Naive thymus-derived CD4-positive, alpha-beta T cell (primary cell): ENCODE data around the gene H19. TPM values are rescaled to one million over a fixed set of nuclear protein-coding genes. Genes with fewer than 3 reads are reported as not detected.

Experiments
- ATAC-seq: fragments of 150-1000 bp; cut with Tn5 transposase; 2 replicates; pipeline ENCODE4 v1.10.0; 2021; ENCODE audit warnings: mild to moderate bottlenecking, moderate library complexity
- CTCF ChIA-PET: fragments of 350-600 bp; sonication (Branson Sonifier 250); formaldehyde crosslinking; loops from one replicate; lab custom pipeline; 2021; ENCODE audit warnings: antibody characterized with exemption; lab: Charles Lee
- POLR2A ChIA-PET: fragments of 350-600 bp; sonication (Branson Sonifier 250); formaldehyde crosslinking; loops from one replicate; lab custom pipeline; 2021; ENCODE audit warnings: antibody characterized with exemption, inconsistent platforms; lab: Charles Lee
- DNase-seq, 9 donors: peaks; one replicate each; pipeline versions ENCODE4 v3.0.0 to v3.0.0-alpha.2; 2020 to 2022; ENCODE audit warnings: mixed read lengths in 1 of 9
- H3K27ac ChIP-seq: one replicate; pipeline ENCODE4 v1.7.0; 2013; ENCODE audit warnings: mild to moderate bottlenecking, low read depth, low read length, moderate library complexity
- H3K27me3 ChIP-seq, 2 donors: one replicate each; pipeline ENCODE4 v1.7.0; 2013; ENCODE audit warnings: low read length in 2 of 2, mild to moderate bottlenecking in 2 of 2, moderate library complexity in 2 of 2; ENCODE audit not compliant: control insufficient read depth in 2 of 2, insufficient read depth in 2 of 2
- H3K36me3 ChIP-seq, 3 experiments: 1 replicate in 2 of 3; 2 replicates in 1 of 3; pipeline ENCODE4 v1.7.0; 2013; ENCODE audit warnings: low read length in 3 of 3, mild to moderate bottlenecking in 3 of 3, moderate library complexity in 1 of 3; ENCODE audit not compliant: insufficient read depth in 3 of 3, control insufficient read depth in 2 of 3
- H3K4me1 ChIP-seq, 2 donors: one replicate each; pipeline ENCODE4 v1.7.0; 2013; ENCODE audit warnings: low read length in 2 of 2, mild to moderate bottlenecking in 2 of 2, moderate library complexity in 1 of 2; ENCODE audit not compliant: control insufficient read depth in 2 of 2, insufficient read depth in 2 of 2
- H3K4me3 ChIP-seq: 2 replicates; pipeline ENCODE4 v1.7.0; 2013; ENCODE audit warnings: mild to moderate bottlenecking, low read length
- H3K9me3 ChIP-seq, 3 experiments: 1 replicate in 2 of 3; 2 replicates in 1 of 3; pipeline ENCODE4 v1.7.0; 2013; ENCODE audit warnings: low read length in 3 of 3; ENCODE audit not compliant: control insufficient read depth in 2 of 3
- H3K27ac Mint-ChIP-seq, 9 donors: one replicate each; pipeline ENCODE4 v1.8.0; 2020 to 2022; ENCODE audit warnings: mixed read lengths in 9 of 9, mild to moderate bottlenecking in 8 of 9, moderate library complexity in 5 of 9, inconsistent platforms in 2 of 9
- H3K27me3 Mint-ChIP-seq, 5 donors: one replicate each; pipeline ENCODE4 v1.8.0; 2021 to 2022; ENCODE audit warnings: mixed read lengths in 5 of 5, mild to moderate bottlenecking in 1 of 5
- H3K36me3 Mint-ChIP-seq, 5 donors: one replicate each; pipeline ENCODE4 v1.8.0; 2020 to 2022; ENCODE audit warnings: mixed read lengths in 5 of 5, mild to moderate bottlenecking in 3 of 5, inconsistent platforms in 1 of 5
- H3K4me1 Mint-ChIP-seq, 7 donors: one replicate each; pipeline ENCODE4 v1.8.0; 2020 to 2022; ENCODE audit warnings: mixed read lengths in 7 of 7, mild to moderate bottlenecking in 3 of 7, inconsistent platforms in 1 of 7
- H3K4me3 Mint-ChIP-seq, 10 donors: one replicate each; pipeline ENCODE4 v1.8.0; 2020 to 2022; ENCODE audit warnings: mild to moderate bottlenecking in 10 of 10, mixed read lengths in 10 of 10, moderate library complexity in 6 of 10, inconsistent platforms in 2 of 10
- H3K9me3 Mint-ChIP-seq, 11 donors: one replicate each; pipeline ENCODE4 v1.8.0; 2020 to 2022; ENCODE audit warnings: mixed read lengths in 11 of 11, mild to moderate bottlenecking in 4 of 11, inconsistent platforms in 1 of 11, moderate library complexity in 1 of 11
- intact Hi-C, 2 donors: fragments of 100-400 bp; cut with micrococcal nuclease; formaldehyde crosslinking; loops; one replicate each; pipeline ENCODE4 v1.15.1; 2023
- polyA plus RNA-seq, 2 donors: library from polyadenylated mRNA; unstranded; fragments of 300-500 nt; fragmentation: Illumina TruSeq; gene quantifications; one replicate each; pipeline ENCODE4 v1.2.3, GENCODE V29; 2021
- total RNA-seq, 6 experiments: library from RNA in 5 of 6; stranded (reverse) in 5 of 6; gene quantifications; 1 replicate in 5 of 6; 2 replicates in 1 of 6; pipeline ENCODE4 v1.2.3 and lab custom pipeline; 2021 to 2026

The H19 gene
- total RNA-seq, result under 1 TPM in 2 of 5 experiments, not detected in 3; 0.29 to 0.44 TPM
- polyA plus RNA-seq, result not detected
- total RNA-seq (lab: John Stamatoyannopoulos, UW), result not detected

GRCh38 chr11:1997755-1998154 is at the start of gene H19:
H19 (minus strand) TSS chr11:1997842.
- H3K27ac ChIP-seq, result no peak within 1 kb of the TSS
- no peak for ATAC-seq
- H3K9me3 ChIP-seq, result no peaks in the 10 kb centered on the region
- no peak for DNase-seq
- no peaks in the 10 kb centered on the region for H3K9me3 Mint-ChIP-seq
- no peak within 1 kb of the TSS for H3K4me3 ChIP-seq
- H3K27me3 Mint-ChIP-seq, result no peaks in the 10 kb centered on the region
- no peak within 1 kb of the TSS for H3K4me3 Mint-ChIP-seq
- POLR2A ChIA-PET, result no interaction called here
- CTCF ChIA-PET, result interaction anchor here (1.3 kb wide), 1 partner anchor 304 kb away, joined by 4 read pairs; no protein-coding TSS in a partner anchor
- H3K36me3 Mint-ChIP-seq, result no peaks in the 10 kb centered on the region
- no peaks in the 10 kb centered on the region for H3K4me1 ChIP-seq
- intact Hi-C loops, result no loop called here
- no peaks in the 10 kb centered on the region for H3K27me3 ChIP-seq
- H3K4me1 Mint-ChIP-seq, result no peaks in the 10 kb centered on the region
- no peaks in the 10 kb centered on the region for H3K36me3 ChIP-seq
- no peak within 1 kb of the TSS for H3K27ac Mint-ChIP-seq

DNA sequence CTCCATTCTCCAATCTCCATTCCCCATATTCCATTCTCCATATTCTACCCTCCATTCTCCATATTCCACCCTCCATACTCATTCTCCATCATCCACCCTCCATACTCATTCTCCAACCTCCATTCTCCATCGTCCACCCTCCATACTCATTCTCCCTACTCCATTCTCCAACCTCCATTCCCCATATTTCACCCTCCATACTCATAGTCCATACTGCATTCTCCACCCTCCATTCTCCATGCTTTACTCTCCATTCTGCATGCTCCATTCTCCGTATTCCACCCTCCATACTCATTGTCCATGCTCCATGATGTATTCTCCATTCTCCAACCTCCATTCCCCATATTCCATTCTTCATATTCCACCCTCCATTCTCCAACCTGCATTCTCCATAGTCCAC is 44.3 kb upstream of the H19 start:
- Histone ChIP-seq H3K4me3 (no peak overlapping the region), H3K27me3 (no peaks in the 10 kb centered on the region), H3K9me3 (no peaks in the 10 kb centered on the region), H3K4me1 (no peaks in the 10 kb centered on the region), H3K27ac (no peak overlapping the region), H3K36me3 (no peaks in the 10 kb centered on the region)
- ATAC-seq (no peak), DNase-seq (no peak)
- intact Hi-C loops, result no loop called here
- Mint-ChIP-seq H3K4me1 (no peaks in the 10 kb centered on the region), H3K27me3 (no peaks in the 10 kb centered on the region), H3K9me3 (no peaks in the 10 kb centered on the region), H3K4me3 (no peak overlapping the region), H3K36me3 (no peaks in the 10 kb centered on the region), H3K27ac (no peak overlapping the region)
- POLR2A ChIA-PET, result no interaction called here
- CTCF ChIA-PET, result no interaction called here

DNA sequence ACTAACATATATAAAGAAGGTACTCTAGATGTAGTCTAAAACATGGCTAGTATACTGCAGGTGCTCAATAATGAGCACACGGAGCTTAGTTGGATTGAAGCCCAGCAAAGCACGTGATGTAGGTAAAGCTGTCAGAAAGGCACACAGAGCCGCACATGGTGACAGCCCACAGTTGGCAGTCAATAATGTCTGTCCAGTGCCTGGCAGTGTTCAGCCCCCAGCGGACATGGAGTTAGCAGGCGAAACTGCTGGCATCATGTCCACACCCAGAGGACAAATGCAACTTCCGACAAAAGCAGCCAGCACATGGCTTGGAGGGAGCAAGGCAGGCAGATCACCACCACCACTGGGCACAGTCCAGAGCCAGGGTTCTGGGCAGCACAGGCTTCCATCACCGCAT is 43.5 kb upstream of the H19 start:
- Mint-ChIP-seq H3K9me3 (no peaks in the 10 kb centered on the region), H3K36me3 (no peaks in the 10 kb centered on the region), H3K27ac (no peak overlapping the region), H3K27me3 (no peaks in the 10 kb centered on the region), H3K4me3 (no peak overlapping the region), H3K4me1 (no peaks in the 10 kb centered on the region)
- H3K9me3 ChIP-seq, result no peaks in the 10 kb centered on the region
- no peak overlapping the region for H3K4me3 ChIP-seq
- ChIA-PET CTCF (interaction anchor here (8.8 kb wide), 1 partner anchor 110 kb away, joined by 153 read pairs; no protein-coding TSS in a partner anchor), POLR2A (no interaction called here)
- intact Hi-C loops, result no loop called here
- ATAC-seq, result no peak
- no peak for DNase-seq
- H3K27me3 ChIP-seq, result no peaks in the 10 kb centered on the region
- no peaks in the 10 kb centered on the region for H3K4me1 ChIP-seq
- no peak overlapping the region for H3K27ac ChIP-seq
- no peaks in the 10 kb centered on the region for H3K36me3 ChIP-seq

GRCh38 chr11:2039198-2039759 is 41.6 kb upstream of the H19 start:
- H3K4me3 ChIP-seq, result no peak overlapping the region
- no peaks in the 10 kb centered on the region for H3K36me3 ChIP-seq
- ChIA-PET CTCF (interaction anchor here (8.8 kb wide), 1 partner anchor 112 kb away, joined by 153 read pairs; no protein-coding TSS in a partner anchor), POLR2A (no interaction called here)
- no peaks in the 10 kb centered on the region for H3K4me1 Mint-ChIP-seq
- no peaks in the 10 kb centered on the region for H3K27me3 Mint-ChIP-seq
- H3K27ac Mint-ChIP-seq, result no peak overlapping the region
- no peaks in the 10 kb centered on the region for H3K27me3 ChIP-seq
- no peaks in the 10 kb centered on the region for H3K36me3 Mint-ChIP-seq
- no peaks in the 10 kb centered on the region for H3K9me3 ChIP-seq
- intact Hi-C loops, result no loop called here
- no peak for DNase-seq
- H3K4me1 ChIP-seq, result no peaks in the 10 kb centered on the region
- H3K27ac ChIP-seq, result no peak overlapping the region
- no peaks in the 10 kb centered on the region for H3K9me3 Mint-ChIP-seq
- ATAC-seq, result no peak
- H3K4me3 Mint-ChIP-seq, result no peak overlapping the region

GRCh38 chr11:2036863-2037486 is 39.3 kb upstream of the H19 start:
- DNase-seq (no peak), ATAC-seq (peak; percentile 69)
- no peaks in the 10 kb centered on the region for H3K4me1 Mint-ChIP-seq
- CTCF ChIA-PET, result interaction anchor here (0.6 to 8.8 kb wide), 9 partner anchors 8 to 191 kb away, joined by 3 to 153 read pairs (median 4); no protein-coding TSS in a partner anchor
- no peak overlapping the region for H3K4me3 ChIP-seq
- H3K36me3 ChIP-seq, result no peaks in the 10 kb centered on the region
- no peaks in the 10 kb centered on the region for H3K9me3 Mint-ChIP-seq
- intact Hi-C loops, result no loop called here
- POLR2A ChIA-PET, result no interaction called here
- no peaks in the 10 kb centered on the region for H3K36me3 Mint-ChIP-seq
- H3K27ac Mint-ChIP-seq, result no peak overlapping the region
- H3K4me1 ChIP-seq, result no peaks in the 10 kb centered on the region
- H3K4me3 Mint-ChIP-seq, result no peak overlapping the region
- no peaks in the 10 kb centered on the region for H3K9me3 ChIP-seq
- H3K27ac ChIP-seq, result no peak overlapping the region
- no peaks in the 10 kb centered on the region for H3K27me3 ChIP-seq
- H3K27me3 Mint-ChIP-seq, result no peaks in the 10 kb centered on the region

DNA sequence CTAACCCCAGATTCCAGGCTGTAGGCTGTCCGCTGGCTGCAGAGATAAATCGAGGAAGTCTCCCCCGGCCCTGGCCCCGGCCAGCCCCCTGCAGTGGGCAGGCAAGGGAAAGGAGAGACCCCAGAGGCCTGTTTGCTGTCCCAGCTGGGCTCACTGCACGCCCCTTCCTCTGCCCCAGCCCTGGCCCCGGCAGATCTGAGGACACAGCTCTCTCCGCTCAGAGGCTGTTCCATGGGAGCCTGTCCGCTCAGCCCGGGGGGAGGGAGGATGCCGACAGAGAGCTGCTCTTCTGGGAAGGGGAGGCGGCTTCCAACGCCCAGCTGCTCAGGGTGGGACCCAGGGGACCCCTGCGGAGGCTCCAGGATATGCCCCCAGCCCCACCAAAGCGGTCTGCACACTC is 37.7 kb upstream of the H19 start:
- POLR2A ChIA-PET, result no interaction called here
- Mint-ChIP-seq H3K4me3 (no peak overlapping the region), H3K4me1 (no peaks in the 10 kb centered on the region), H3K27me3 (no peaks in the 10 kb centered on the region), H3K9me3 (no peaks in the 10 kb centered on the region), H3K36me3 (no peaks in the 10 kb centered on the region), H3K27ac (no peak overlapping the region)
- CTCF ChIA-PET, result interaction anchor here (1.6 to 8.8 kb wide), 2 partner anchors 116 to 341 kb away, joined by 4 to 153 read pairs; no protein-coding TSS in a partner anchor
- Histone ChIP-seq H3K27ac (no peak overlapping the region), H3K36me3 (no peaks in the 10 kb centered on the region), H3K27me3 (no peaks in the 10 kb centered on the region), H3K4me1 (no peaks in the 10 kb centered on the region), H3K4me3 (no peak overlapping the region), H3K9me3 (no peaks in the 10 kb centered on the region)
- intact Hi-C loops, result no loop called here
- ATAC-seq (no peak), DNase-seq (no peak)

DNA sequence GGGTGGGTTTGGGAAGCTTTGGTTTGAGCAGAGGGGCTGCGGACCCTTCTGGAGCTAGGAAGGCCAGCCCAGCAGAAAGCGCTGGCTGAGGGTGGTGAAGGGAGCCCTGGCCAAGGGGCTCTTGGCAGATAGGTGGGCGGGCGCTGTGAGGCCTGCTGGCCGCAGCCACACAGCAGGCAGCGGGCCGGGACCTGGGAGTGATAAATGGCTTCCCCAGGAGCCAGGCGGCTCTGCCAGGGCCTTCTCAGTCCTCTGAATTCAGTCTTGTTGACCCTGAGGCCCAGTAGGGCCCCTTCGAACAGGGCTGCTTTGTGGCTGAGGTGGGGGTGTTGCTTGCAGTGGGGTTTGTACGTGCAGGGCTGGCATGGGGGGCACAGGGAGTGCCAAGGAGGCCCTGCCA is 33.4 kb upstream of the H19 start:
- H3K36me3 Mint-ChIP-seq, result no peaks in the 10 kb centered on the region
- Histone ChIP-seq H3K9me3 (no peaks in the 10 kb centered on the region), H3K27me3 (no peaks in the 10 kb centered on the region), H3K4me3 (no peak overlapping the region), H3K36me3 (no peaks in the 10 kb centered on the region), H3K4me1 (no peaks in the 10 kb centered on the region), H3K27ac (no peak overlapping the region)
- H3K4me3 Mint-ChIP-seq, result no peak overlapping the region
- ChIA-PET POLR2A (no interaction called here), CTCF (interaction anchor here (0.6 to 4.2 kb wide), 2 partner anchors 120 to 665 kb away, joined by 4 to 17 read pairs; no protein-coding TSS in a partner anchor)
- intact Hi-C loops, result no loop called here
- H3K27ac Mint-ChIP-seq, result no peak overlapping the region
- no peak for DNase-seq
- H3K27me3 Mint-ChIP-seq, result no peaks in the 10 kb centered on the region
- H3K9me3 Mint-ChIP-seq, result no peaks in the 10 kb centered on the region
- no peaks in the 10 kb centered on the region for H3K4me1 Mint-ChIP-seq
- ATAC-seq, result no peak
